ENCODE measurements around the gene THSD4. TPM values are rescaled to one million over a fixed set of nuclear protein-coding genes. Genes with fewer than 3 reads are reported as not detected.
A peak's percentile ranks its signal among the peaks of the same experiment; 100 is the strongest.

THSD4 gene
- total RNA-seq, 4 donors from 2014 or later: 16.6 to 25.3 (median 24.1) TPM

GRCh38 chr15:71352765-71353164 lies 237.5 kb downstream of the THSD4 start:
- peaks cover 32% of the 10 kb centered on the region for H3K4me1 ChIP-seq
- H3K27me3 ChIP-seq: no peaks in the 10 kb centered on the region
- no peaks in the 10 kb centered on the region for H3K36me3 ChIP-seq
- no peak for DNase-seq (ENCODE audit: low spot score in 2 of 2)
- H3K4me3 ChIP-seq: no peak overlapping the region
- TF ChIP-seq EP300 (IDR thresholded peaks at IDR 0.05) (no peak), POLR2A (IDR thresholded peaks at IDR 0.05) (no peak), POLR2AphosphoS5 (IDR thresholded peaks at IDR 0.05) (no peak)
- TF ChIP-seq, protein P1, sequence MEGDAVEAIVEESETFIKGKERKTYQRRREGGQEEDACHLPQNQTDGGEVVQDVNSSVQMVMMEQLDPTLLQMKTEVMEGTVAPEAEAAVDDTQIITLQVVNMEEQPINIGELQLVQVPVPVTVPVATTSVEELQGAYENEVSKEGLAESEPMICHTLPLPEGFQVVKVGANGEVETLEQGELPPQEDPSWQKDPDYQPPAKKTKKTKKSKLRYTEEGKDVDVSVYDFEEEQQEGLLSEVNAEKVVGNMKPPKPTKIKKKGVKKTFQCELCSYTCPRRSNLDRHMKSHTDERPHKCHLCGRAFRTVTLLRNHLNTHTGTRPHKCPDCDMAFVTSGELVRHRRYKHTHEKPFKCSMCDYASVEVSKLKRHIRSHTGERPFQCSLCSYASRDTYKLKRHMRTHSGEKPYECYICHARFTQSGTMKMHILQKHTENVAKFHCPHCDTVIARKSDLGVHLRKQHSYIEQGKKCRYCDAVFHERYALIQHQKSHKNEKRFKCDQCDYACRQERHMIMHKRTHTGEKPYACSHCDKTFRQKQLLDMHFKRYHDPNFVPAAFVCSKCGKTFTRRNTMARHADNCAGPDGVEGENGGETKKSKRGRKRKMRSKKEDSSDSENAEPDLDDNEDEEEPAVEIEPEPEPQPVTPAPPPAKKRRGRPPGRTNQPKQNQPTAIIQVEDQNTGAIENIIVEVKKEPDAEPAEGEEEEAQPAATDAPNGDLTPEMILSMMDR (IDR thresholded peaks at IDR 0.05): no peak
- 85% methylated on average over 5 of the region's 6 CpGs for WGBS
- H3K27ac ChIP-seq: no peak overlapping the region
- H3K9me3 ChIP-seq: no peaks in the 10 kb centered on the region

DNA sequence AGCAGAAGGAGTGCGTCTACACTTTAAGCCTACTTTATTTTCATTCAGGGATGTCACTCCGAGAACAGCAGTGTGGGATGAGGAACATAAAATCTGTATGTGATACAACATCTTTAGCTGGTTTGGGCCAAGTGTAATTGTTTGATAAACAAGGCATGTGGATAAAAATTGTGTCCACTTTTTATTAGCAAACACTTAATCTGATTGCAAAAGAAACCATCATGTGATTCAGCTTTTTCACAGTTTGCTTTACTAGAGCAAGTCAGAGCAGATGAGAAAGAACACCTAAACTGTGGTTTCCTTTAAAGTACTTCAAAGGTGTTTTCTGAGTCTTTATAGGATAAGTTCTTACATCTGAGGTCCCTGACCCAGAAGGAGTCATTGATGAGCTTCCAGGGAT lies 237.9 kb downstream of the THSD4 start:
- TF ChIP-seq EP300 (IDR thresholded peaks at IDR 0.05) (no peak), POLR2A (IDR thresholded peaks at IDR 0.05) (no peak), POLR2AphosphoS5 (IDR thresholded peaks at IDR 0.05) (no peak)
- TF ChIP-seq, protein P1 (IDR thresholded peaks at IDR 0.05): no peak
- no peaks in the 10 kb centered on the region for H3K36me3 ChIP-seq
- H3K4me1 ChIP-seq: peaks cover 32% of the 10 kb centered on the region
- H3K27ac ChIP-seq: no peak overlapping the region
- no peaks in the 10 kb centered on the region for H3K9me3 ChIP-seq
- DNase-seq (ENCODE audit: low spot score in 2 of 2): no peak
- WGBS: 95% methylated on average over 2 of the region's 2 CpGs
- H3K4me3 ChIP-seq: no peak overlapping the region
- H3K27me3 ChIP-seq: no peaks in the 10 kb centered on the region

GRCh38 chr15:71355268-71355667 lies 240.0 kb downstream of the THSD4 start:
- WGBS: 76% methylated on average over 3 of the region's 3 CpGs
- Histone ChIP-seq H3K4me1 (peaks cover 28% of the 10 kb centered on the region), H3K27me3 (no peaks in the 10 kb centered on the region), H3K9me3 (no peaks in the 10 kb centered on the region), H3K27ac (no peak overlapping the region), H3K36me3 (no peaks in the 10 kb centered on the region), H3K4me3 (no peak overlapping the region)
- no peak for DNase-seq (ENCODE audit: low spot score in 2 of 2)
- TF ChIP-seq, protein P1 (IDR thresholded peaks at IDR 0.05): no peak
- peak in 1 of 3 donors; percentile 89 for TF ChIP-seq POLR2AphosphoS5 (IDR thresholded peaks at IDR 0.05)

- Histone ChIP-seq H3K36me3 (no peaks in the 10 kb centered on the region), H3K4me3 (no peak overlapping the region), H3K27ac (no peak overlapping the region), H3K9me3 (no peaks in the 10 kb centered on the region), H3K27me3 (no peaks in the 10 kb centered on the region), H3K4me1 (peaks cover 28% of the 10 kb centered on the region)
- TF ChIP-seq EP300 (IDR thresholded peaks at IDR 0.05): no peak
- TF ChIP-seq, protein P1 (IDR thresholded peaks at IDR 0.05): no peak
- TF ChIP-seq POLR2A (IDR thresholded peaks at IDR 0.05): no peak
- no peak for TF ChIP-seq POLR2AphosphoS5 (IDR thresholded peaks at IDR 0.05)
- DNase-seq (ENCODE audit: low spot score in 2 of 2): no peak
- WGBS: 19% methylated on average over 2 of the region's 9 CpGs
Measured at GRCh38 chr15:71357321-71357732, 242.1 kb downstream of the THSD4 start.

DNA sequence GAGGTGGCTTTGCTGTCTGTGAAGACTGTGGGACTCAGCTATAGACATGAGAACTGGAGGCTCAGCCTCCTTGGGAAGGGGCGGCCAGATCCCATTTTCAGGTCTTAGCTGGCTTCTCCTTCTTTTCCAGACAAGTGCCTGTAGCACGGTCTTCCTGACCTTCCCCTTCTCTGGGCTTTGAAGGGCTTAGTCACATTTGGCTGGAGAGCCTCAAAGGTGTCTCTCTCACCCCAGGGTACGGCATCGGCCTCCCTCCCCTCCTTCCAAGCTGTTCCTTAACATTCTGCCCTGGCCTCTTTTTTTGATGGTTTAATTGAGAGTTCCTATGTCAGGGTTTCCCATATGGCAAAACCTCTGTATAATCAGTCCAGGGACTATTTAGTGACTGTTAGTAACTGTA lies 242.7 kb downstream of the THSD4 start:
- Histone ChIP-seq H3K27ac (no peak overlapping the region), H3K4me3 (no peak overlapping the region), H3K27me3 (no peaks in the 10 kb centered on the region), H3K9me3 (no peaks in the 10 kb centered on the region), H3K4me1 (peaks cover 28% of the 10 kb centered on the region), H3K36me3 (no peaks in the 10 kb centered on the region)
- DNase-seq (ENCODE audit: low spot score in 2 of 2): no peak
- TF ChIP-seq POLR2AphosphoS5 (IDR thresholded peaks at IDR 0.05) (no peak), EP300 (IDR thresholded peaks at IDR 0.05) (no peak), POLR2A (IDR thresholded peaks at IDR 0.05) (no peak)
- TF ChIP-seq, protein P1 (IDR thresholded peaks at IDR 0.05): no peak
- 88% methylated on average over 4 of the region's 4 CpGs for WGBS

Data from suprapubic skin (tissue), 4 donors.